ENCODE results near the gene SMARCB1.

SMARCB1 gene

GRCh38 chr22:23762842-23763578 lies 23.8 kb upstream of the SMARCB1 start, which contains the start of gene C22orf15:
Gene C22orf15 (plus strand): TSS chr22:23762990. CDS start chr22:23763307, 317 bp downstream.
- peak; percentile 40 for DNase-seq (ENCODE audit: low read depth)

GRCh38 chr22:23763579-23763945 lies 23.2 kb upstream of the SMARCB1 start:
- no peak for DNase-seq (ENCODE audit: low read depth)

GRCh38 chr22:23763954-23764353 lies 22.8 kb upstream of the SMARCB1 start:
- DNase-seq (ENCODE audit: low read depth), result no peak

GRCh38 chr22:23764899-23765881 lies 21.6 kb upstream of the SMARCB1 start:
- DNase-seq (ENCODE audit: low read depth), result no peak

- DNase-seq (ENCODE audit: low read depth), result no peak
Observed at GRCh38 chr22:23767303-23767672, 19.5 kb upstream of the SMARCB1 start.

GRCh38 chr22:23767673-23768548 lies 18.9 kb upstream of the SMARCB1 start, which contains the start of gene CHCHD10:
Gene CHCHD10 (minus strand): TSS chr22:23767972. CDS start chr22:23767874, 98 bp downstream.
- DNase-seq (ENCODE audit: low read depth), result peak; percentile 54

- DNase-seq (ENCODE audit: low read depth), result no peak
Observed at GRCh38 chr22:23769321-23769965, 17.3 kb upstream of the SMARCB1 start.

- no peak for DNase-seq (ENCODE audit: low read depth)
Observed at GRCh38 chr22:23772315-23772648, 14.5 kb upstream of the SMARCB1 start.

- no peak for DNase-seq (ENCODE audit: low read depth)
Observed at GRCh38 chr22:23772649-23773473, 13.9 kb upstream of the SMARCB1 start, which contains the start of gene MMP11. Gene MMP11 (plus strand): TSS chr22:23772849. CDS start chr22:23772871, 22 bp downstream.

- DNase-seq (ENCODE audit: low read depth), result no peak
Observed at GRCh38 chr22:23773483-23774113, 13.2 kb upstream of the SMARCB1 start.

GRCh38 chr22:23774114-23774921 lies 12.4 kb upstream of the SMARCB1 start:
- no peak for DNase-seq (ENCODE audit: low read depth)

- peak; percentile 54 for DNase-seq (ENCODE audit: low read depth)
Observed at GRCh38 chr22:23774922-23775436, 11.8 kb upstream of the SMARCB1 start.

- DNase-seq (ENCODE audit: low read depth), result no peak
Observed at GRCh38 chr22:23775779-23776375, 10.9 kb upstream of the SMARCB1 start.

- DNase-seq (ENCODE audit: low read depth), result no peak
Observed at GRCh38 chr22:23777776-23778576, 8.8 kb upstream of the SMARCB1 start.

- no peak for DNase-seq (ENCODE audit: low read depth)
Observed at GRCh38 chr22:23778577-23778900, 8.2 kb upstream of the SMARCB1 start.

- DNase-seq (ENCODE audit: low read depth), result no peak
Observed at GRCh38 chr22:23779083-23779482, 7.7 kb upstream of the SMARCB1 start.

GRCh38 chr22:23779731-23780130 lies 7.0 kb upstream of the SMARCB1 start:
- DNase-seq (ENCODE audit: low read depth), result no peak

All from iris pigment epithelial cell (primary cell).